Measurements from ENCODE around the gene C3orf70.

The C3orf70 gene

DNA sequence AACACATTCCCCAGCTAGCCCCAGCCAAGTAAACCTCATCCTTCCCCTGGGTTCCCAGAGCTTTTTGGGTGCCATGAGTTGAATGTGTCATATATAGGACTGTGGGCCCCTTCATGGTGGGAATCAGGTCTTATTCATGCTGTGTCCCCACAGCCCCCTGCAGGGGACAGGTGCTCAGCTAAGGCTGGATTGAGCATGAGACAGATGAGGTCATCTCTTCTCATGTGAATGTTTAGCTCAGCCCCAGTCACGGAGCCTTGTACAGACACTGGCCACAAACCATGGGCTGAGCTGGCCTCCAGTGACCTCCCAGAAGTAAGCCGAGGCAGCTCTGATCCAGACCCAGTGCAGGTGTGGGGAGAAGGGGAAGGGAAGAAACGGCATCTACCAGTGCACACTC is 70.7 kb downstream of the C3orf70 start:
- FAIRE-seq (no peak), DNase-seq (ENCODE audit: insufficient read length, low spot score) (no peak)
- no peak for TF ChIP-seq TAF1 (IDR thresholded peaks at IDR 0.05; ENCODE audit: low read depth, low read length)
- no peak for TF ChIP-seq POU2F2 (IDR thresholded peaks at IDR 0.05; ENCODE audit: low read depth, low read length)
- TF ChIP-seq PAX5 (IDR thresholded peaks at IDR 0.05; ENCODE audit: insufficient read depth, low read length, severe bottlenecking): no peak
- TF ChIP-seq SPI1 (IDR thresholded peaks at IDR 0.05; ENCODE audit: low read depth, low read length): no peak
- TF ChIP-seq POLR2A (IDR thresholded peaks at IDR 0.05; ENCODE audit: low read depth, low read length): no peak

DNA sequence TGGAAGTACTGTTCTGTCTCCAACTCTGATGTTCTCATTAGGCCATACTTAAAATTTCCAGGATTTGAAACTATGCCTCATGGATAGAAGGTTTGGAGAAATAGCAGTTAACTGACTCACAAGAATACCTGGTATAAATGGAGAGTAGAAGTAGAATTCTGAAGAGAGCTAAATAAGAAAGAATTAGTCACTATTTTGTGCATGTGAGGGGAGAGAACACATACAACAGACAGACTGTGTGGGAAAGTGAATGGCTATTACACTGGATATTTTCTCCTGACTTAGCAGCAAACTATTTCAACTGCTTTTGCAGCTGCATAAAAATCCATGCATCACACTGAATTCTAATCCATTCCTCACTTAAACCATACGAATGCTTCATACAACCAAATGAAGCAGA is 71.3 kb downstream of the C3orf70 start:
- TF ChIP-seq POLR2A (IDR thresholded peaks at IDR 0.05; ENCODE audit: low read depth, low read length): no peak
- DNase-seq (ENCODE audit: insufficient read length, low spot score) (no peak), FAIRE-seq (no peak)

DNA sequence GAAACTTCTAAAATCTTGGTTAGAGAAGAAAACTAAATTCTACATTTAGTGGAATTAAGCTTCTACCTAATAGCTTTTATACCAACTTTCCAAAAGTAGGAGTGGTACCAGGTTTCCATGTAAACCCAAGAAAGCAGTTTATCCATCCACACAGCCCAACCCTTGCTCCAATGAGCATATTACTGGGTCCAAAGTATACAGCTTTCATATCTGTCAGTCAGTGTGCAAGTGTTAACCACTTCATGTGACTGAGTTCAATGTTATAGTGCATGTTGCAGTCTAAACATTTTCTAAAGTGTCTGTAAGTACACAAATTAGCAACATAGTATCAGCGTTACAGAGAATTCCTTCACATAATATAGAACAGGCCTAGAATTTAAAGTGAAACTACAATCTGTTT is 73.2 kb downstream of the C3orf70 start:
- FAIRE-seq (no peak), DNase-seq (ENCODE audit: insufficient read length, low spot score) (no peak)
- no peak for TF ChIP-seq SPI1 (IDR thresholded peaks at IDR 0.05; ENCODE audit: low read depth, low read length)
- TF ChIP-seq POU2F2 (IDR thresholded peaks at IDR 0.05; ENCODE audit: low read depth, low read length): no peak
- no peak for TF ChIP-seq POLR2AphosphoS5 (IDR thresholded peaks at IDR 0.05; ENCODE audit: low read depth, low read length)
- no peak for TF ChIP-seq TAF1 (IDR thresholded peaks at IDR 0.05; ENCODE audit: low read depth, low read length)
- TF ChIP-seq POLR2A (IDR thresholded peaks at IDR 0.05; ENCODE audit: low read depth, low read length): no peak
- no peak for TF ChIP-seq PAX5 (IDR thresholded peaks at IDR 0.05; ENCODE audit: insufficient read depth, low read length, severe bottlenecking)

DNA sequence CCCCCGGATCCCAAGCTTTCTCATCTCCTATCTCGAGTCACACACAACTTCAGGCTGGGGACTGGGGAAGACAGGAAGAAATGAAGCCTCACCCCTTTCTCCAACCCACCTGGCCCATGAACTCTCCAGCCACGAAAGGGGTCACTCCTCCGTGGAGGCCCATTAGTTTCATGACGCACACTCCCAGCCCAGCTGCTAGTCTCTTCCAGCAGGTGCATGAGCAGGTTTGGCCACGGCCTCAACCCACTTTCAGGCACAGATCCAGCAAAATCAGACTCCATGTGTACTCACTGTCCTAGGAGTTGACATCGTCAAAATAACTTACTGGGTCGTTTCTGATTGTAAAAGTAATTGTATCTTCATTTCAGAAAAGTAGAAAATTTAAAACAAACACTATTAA is 76.6 kb downstream of the C3orf70 start:
- TF ChIP-seq SPI1 (IDR thresholded peaks at IDR 0.05; ENCODE audit: low read depth, low read length) (no peak), POLR2A (IDR thresholded peaks at IDR 0.05; ENCODE audit: low read depth, low read length) (no peak), TAF1 (IDR thresholded peaks at IDR 0.05; ENCODE audit: low read depth, low read length) (no peak), POLR2AphosphoS5 (IDR thresholded peaks at IDR 0.05; ENCODE audit: low read depth, low read length) (no peak), POU2F2 (IDR thresholded peaks at IDR 0.05; ENCODE audit: low read depth, low read length) (no peak), PAX5 (IDR thresholded peaks at IDR 0.05; ENCODE audit: insufficient read depth, low read length, severe bottlenecking) (no peak)
- FAIRE-seq (no peak), DNase-seq (ENCODE audit: insufficient read length, low spot score) (no peak)

DNA sequence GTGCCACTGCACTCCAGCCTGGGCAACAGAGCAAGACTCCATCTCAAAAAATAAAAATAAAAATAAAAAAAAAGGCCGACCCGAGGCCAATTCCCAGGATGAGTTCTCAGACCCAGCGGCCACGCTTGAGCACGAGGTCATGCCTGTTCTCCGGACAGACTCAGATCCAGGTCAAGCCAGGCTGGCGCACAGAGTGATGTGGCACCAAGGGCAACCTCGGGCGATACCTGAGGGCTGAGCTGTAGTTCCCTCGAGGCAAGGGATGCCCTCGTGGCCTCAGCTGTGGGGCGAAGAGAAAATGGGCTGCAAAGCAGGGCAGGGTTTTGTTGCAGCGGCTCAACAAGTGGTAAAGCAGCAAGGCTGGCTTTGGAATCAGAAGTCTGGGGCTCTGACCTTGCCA is 77.3 kb downstream of the C3orf70 start:
- TF ChIP-seq PAX5 (IDR thresholded peaks at IDR 0.05; ENCODE audit: insufficient read depth, low read length, severe bottlenecking) (no peak), POLR2A (IDR thresholded peaks at IDR 0.05; ENCODE audit: low read depth, low read length) (no peak), SPI1 (IDR thresholded peaks at IDR 0.05; ENCODE audit: low read depth, low read length) (no peak), TAF1 (IDR thresholded peaks at IDR 0.05; ENCODE audit: low read depth, low read length) (no peak), POLR2AphosphoS5 (IDR thresholded peaks at IDR 0.05; ENCODE audit: low read depth, low read length) (no peak), POU2F2 (IDR thresholded peaks at IDR 0.05; ENCODE audit: low read depth, low read length) (no peak)
- no peak for FAIRE-seq
- DNase-seq (ENCODE audit: insufficient read length, low spot score): no peak

DNA sequence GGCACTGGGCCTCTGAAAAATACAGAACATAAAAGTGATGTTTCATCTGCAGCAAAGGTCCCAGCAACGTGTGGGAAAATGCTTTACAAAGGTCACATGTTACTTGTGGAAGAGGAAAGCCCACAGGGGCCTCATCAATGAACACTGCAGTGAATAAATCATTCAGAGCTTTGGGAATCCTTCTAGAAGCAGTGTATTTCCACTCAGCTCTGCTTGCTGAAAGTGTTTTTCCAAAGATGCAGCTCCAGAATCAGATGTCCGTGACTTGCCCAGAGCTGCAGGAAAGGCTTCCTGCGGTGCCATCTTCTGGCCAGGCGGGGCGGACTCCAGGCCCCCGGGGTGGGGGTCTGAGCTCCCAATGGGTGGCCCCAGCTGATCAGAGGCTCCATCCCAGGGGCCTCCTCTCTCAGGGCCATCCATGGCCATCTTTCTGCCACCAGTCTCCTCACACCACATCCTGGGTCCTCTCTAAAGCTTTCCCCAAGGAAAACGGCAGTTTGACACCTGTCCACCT is 81.5 kb downstream of the C3orf70 start:
- DNase-seq (ENCODE audit: insufficient read length, low spot score): no peak
- no peak for FAIRE-seq

DNA sequence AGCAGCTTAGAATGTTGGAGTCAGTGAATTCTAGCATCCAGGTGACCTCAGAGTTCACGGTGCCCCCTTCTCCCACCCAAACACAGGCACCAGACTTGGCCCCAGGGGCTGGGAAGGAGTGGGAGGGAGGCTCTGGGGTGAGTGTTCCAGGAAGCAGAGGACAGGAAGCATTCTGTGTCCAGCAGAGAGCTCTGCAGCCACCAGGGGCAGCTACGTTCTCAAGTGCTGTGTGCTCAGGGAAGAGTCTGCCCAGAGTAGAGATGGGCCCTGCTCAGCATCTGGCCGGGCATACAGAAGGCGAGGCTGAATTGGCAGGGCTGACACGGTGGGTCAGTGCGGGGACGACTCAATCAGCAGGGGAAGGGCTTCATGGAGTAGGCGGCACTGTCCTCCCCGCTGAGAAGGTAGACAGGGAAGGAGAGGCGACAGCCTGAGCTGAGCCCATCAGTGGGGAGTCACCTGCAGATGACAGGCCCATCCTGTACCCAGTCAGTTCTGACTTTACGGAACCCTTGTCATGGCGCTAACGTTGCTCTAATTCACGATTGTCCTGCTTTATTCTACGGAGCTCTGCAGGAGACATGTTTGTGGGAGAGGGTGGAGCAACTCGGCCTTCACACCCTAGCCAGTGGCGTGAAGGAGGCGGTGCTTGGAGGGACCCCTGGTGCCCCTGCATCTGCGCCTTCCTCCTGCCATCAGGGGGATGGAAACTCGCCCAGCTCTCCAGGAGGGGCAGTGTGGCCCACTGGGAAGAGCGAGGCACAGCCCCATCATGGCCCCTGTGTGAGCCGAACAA is 82.2 kb downstream of the C3orf70 start:
- FAIRE-seq (no peak), DNase-seq (ENCODE audit: insufficient read length, low spot score) (no peak)
- no peak for TF ChIP-seq TAF1 (IDR thresholded peaks at IDR 0.05; ENCODE audit: low read depth, low read length)
- TF ChIP-seq SPI1 (IDR thresholded peaks at IDR 0.05; ENCODE audit: low read depth, low read length): no peak
- TF ChIP-seq POU2F2 (IDR thresholded peaks at IDR 0.05; ENCODE audit: low read depth, low read length): no peak
- no peak for TF ChIP-seq POLR2AphosphoS5 (IDR thresholded peaks at IDR 0.05; ENCODE audit: low read depth, low read length)
- TF ChIP-seq PAX5 (IDR thresholded peaks at IDR 0.05; ENCODE audit: insufficient read depth, low read length, severe bottlenecking): no peak
- TF ChIP-seq POLR2A (IDR thresholded peaks at IDR 0.05; ENCODE audit: low read depth, low read length): no peak

More for the DNA sequence above, 81.5 kb downstream of the C3orf70 start:
- TF ChIP-seq PAX5 (IDR thresholded peaks at IDR 0.05; ENCODE audit: insufficient read depth, low read length, severe bottlenecking) (no peak), POU2F2 (IDR thresholded peaks at IDR 0.05; ENCODE audit: low read depth, low read length) (no peak), TAF1 (IDR thresholded peaks at IDR 0.05; ENCODE audit: low read depth, low read length) (no peak), SPI1 (IDR thresholded peaks at IDR 0.05; ENCODE audit: low read depth, low read length) (no peak), POLR2AphosphoS5 (IDR thresholded peaks at IDR 0.05; ENCODE audit: low read depth, low read length) (no peak), POLR2A (IDR thresholded peaks at IDR 0.05; ENCODE audit: low read depth, low read length) (no peak)

DNA sequence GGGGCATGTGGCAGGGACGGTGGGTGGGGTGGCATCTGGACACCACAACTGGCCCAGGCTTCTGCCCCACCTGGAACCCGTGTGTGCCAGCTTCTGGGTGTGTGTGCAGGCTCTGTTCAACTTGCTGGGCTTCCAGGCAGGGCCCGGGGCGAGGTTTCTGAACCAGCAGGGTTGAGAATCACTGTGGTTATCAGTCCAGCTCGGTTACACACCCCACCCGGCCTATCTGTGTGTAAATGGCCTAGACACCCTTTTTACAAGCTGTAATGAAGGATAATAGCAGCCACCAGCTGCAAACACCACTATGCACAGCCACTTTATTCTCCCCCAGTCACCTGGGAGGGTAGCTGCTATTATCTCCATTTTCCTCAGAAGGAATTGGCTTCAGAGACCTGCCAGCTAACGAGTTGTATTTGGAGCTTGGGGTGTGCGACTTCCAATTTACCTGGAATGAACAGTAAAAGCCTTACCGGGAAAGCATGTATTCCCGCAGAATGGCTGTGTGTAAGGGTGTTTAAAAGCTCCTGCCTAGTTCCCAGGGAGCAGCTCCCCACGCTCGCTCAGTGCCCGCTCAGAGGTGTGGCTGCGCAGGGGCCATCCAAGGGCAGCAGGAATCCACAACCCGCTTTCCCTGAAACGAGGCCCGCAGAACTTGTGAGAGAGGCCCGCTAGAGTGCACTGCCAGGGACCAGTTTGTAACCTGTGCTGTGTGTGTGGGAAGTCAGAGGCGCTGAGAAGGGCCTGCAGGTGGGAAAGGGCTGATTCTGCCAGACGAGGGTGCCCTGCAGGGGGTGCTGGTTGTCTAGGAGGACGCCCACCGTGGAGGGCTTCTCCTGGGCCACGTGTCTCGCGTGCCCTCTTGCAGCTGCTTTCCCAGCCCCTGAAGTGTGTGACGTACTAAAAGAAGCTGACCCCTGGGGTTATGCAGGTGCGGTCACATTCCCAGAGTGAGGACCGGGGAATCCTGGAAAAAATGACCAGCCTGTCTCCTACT is 83.5 kb downstream of the C3orf70 start:
- no peak for TF ChIP-seq TAF1 (IDR thresholded peaks at IDR 0.05; ENCODE audit: low read depth, low read length)
- no peak for TF ChIP-seq POLR2AphosphoS5 (IDR thresholded peaks at IDR 0.05; ENCODE audit: low read depth, low read length)
- TF ChIP-seq PAX5 (IDR thresholded peaks at IDR 0.05; ENCODE audit: insufficient read depth, low read length, severe bottlenecking): no peak
- no peak for TF ChIP-seq SPI1 (IDR thresholded peaks at IDR 0.05; ENCODE audit: low read depth, low read length)
- TF ChIP-seq POU2F2 (IDR thresholded peaks at IDR 0.05; ENCODE audit: low read depth, low read length): no peak
- TF ChIP-seq POLR2A (IDR thresholded peaks at IDR 0.05; ENCODE audit: low read depth, low read length): no peak
- FAIRE-seq (no peak), DNase-seq (ENCODE audit: insufficient read length, low spot score) (no peak)

DNA sequence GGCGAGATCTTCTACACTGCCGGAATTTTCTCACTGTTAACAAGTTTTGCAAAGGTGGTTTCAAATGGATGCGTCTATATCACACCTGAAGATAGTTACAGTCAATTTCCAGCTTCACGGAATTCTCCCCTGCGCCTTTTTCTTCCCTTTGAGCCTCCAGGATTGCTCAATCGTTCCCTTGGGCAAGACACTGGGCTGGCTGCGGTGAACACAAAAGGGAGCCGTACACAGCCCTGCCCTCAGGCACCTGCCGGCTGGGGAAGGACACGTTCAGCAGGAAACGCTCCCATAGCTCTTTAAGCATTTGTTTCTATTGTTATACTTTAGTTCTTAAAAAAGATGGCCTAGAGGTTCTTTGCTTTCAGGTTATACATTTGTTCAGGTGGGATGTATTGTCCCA is 85.7 kb downstream of the C3orf70 start:
- TF ChIP-seq SPI1 (IDR thresholded peaks at IDR 0.05; ENCODE audit: low read depth, low read length) (no peak), POLR2AphosphoS5 (IDR thresholded peaks at IDR 0.05; ENCODE audit: low read depth, low read length) (no peak), TAF1 (IDR thresholded peaks at IDR 0.05; ENCODE audit: low read depth, low read length) (no peak), POLR2A (IDR thresholded peaks at IDR 0.05; ENCODE audit: low read depth, low read length) (no peak), PAX5 (IDR thresholded peaks at IDR 0.05; ENCODE audit: insufficient read depth, low read length, severe bottlenecking) (no peak), POU2F2 (IDR thresholded peaks at IDR 0.05; ENCODE audit: low read depth, low read length) (no peak)
- FAIRE-seq (no peak), DNase-seq (ENCODE audit: insufficient read length, low spot score) (no peak)
